Aorta (tissue), 5 donors: ENCODE data around the gene PLEKHD1. TPM values are rescaled to one million over a fixed set of nuclear protein-coding genes. Genes with fewer than 3 reads are reported as not detected.

ENCODE experiments used
- ATAC-seq: fragments of 200-7000 bp; cut with Tn5 transposase; one replicate; pipeline ENCODE4 v1.9.1; 2022; ENCODE audit warnings: moderate library complexity; ENCODE audit not compliant: low FRiP score
- DNase-seq, 2 donors: peaks; one replicate each; pipeline ENCODE4 v3.0.0-alpha.2; 2020
- H3K27ac ChIP-seq, 2 donors: one replicate each; pipeline ENCODE4 v1.5.1; 2013; ENCODE audit warnings: low read length in 2 of 2, mild to moderate bottlenecking in 2 of 2, moderate library complexity in 2 of 2, control low read depth in 1 of 2, inconsistent platforms in 1 of 2, low read depth in 1 of 2
- H3K27me3 ChIP-seq, 2 donors: one replicate each; pipeline ENCODE4 v1.6.1; 2013; ENCODE audit warnings: control low read depth in 1 of 2, low read length in 1 of 2, mild to moderate bottlenecking in 1 of 2, moderate library complexity in 1 of 2; ENCODE audit not compliant: insufficient read depth in 2 of 2, control insufficient read depth in 1 of 2
- H3K36me3 ChIP-seq, 2 donors: one replicate each; pipeline ENCODE4 v1.6.1; 2013; ENCODE audit warnings: control low read depth in 1 of 2, low read length in 1 of 2, mild to moderate bottlenecking in 1 of 2; ENCODE audit not compliant: insufficient read depth in 2 of 2, control insufficient read depth in 1 of 2
- H3K4me1 ChIP-seq, 2 donors: one replicate each; pipeline ENCODE4 v1.6.1; 2013; ENCODE audit warnings: low read length in 2 of 2, control low read depth in 1 of 2, mild to moderate bottlenecking in 1 of 2, moderate library complexity in 1 of 2; ENCODE audit not compliant: insufficient read depth in 2 of 2, control insufficient read depth in 1 of 2
- H3K4me3 ChIP-seq, 2 donors: one replicate each; pipeline ENCODE4 v1.5.1; 2013; ENCODE audit warnings: low read length in 2 of 2, control low read depth in 1 of 2, mild to moderate bottlenecking in 1 of 2
- H3K9me3 ChIP-seq: one replicate; pipeline ENCODE4 v1.6.1; 2013; ENCODE audit warnings: mild to moderate bottlenecking, low read length; ENCODE audit not compliant: control insufficient read depth
- WGBS, 2 donors: extraction: QIAGEN DNeasy Blood & Tissue Kit; methylation state at CpG; one replicate each; pipeline ENCODE4 v1.1.7; 2013; 5-methylcytosine and 5-hydroxymethylcytosine counted together
- intact Hi-C, 2 donors: fragments of 100-400 bp; cut with DNase I; formaldehyde crosslinking; loops; one replicate each; pipeline versions ENCODE4 v1.14.2 to v1.15.0; 2022
- polyA plus RNA-seq, 2 donors: library from polyadenylated mRNA; stranded (reverse); fragments of 200-250 nt; gene quantifications; one replicate each; pipeline ENCODE4 v1.2.3, GENCODE V29; 2013
- total RNA-seq, 2 donors: library from RNA; stranded (reverse); fragmentation: NEBNext Ultra II Directional; extraction: Animal tissue kit (Norgen Biotek cat#: 25700); gene quantifications; one replicate each; pipeline ENCODE4 v1.2.1, GENCODE V29; 2021
- donor health status: healthy with polysubstance abuse.
- donor health status: Bipolar disorder and iron deficiency.
- donor health status: DM: no; HTN: no; CAD: no.
- donor health status: DM: no; HTN: no; CAD: no.
- donor health status: DM: yes; HTN: yes; CAD: no.

PLEKHD1 gene
- total and polyA plus RNA-seq, 4 donors = 0.13 to 0.30 (median 0.24) TPM

GRCh38 chr14:69543341-69544115 lies 59.0 kb downstream of the PLEKHD1 start:
- intact Hi-C loops = no loop called here
- WGBS, 2 donors = 55 to 58% methylated on average over 12 of the region's 12 CpGs
- H3K9me3 ChIP-seq = no peaks in the 10 kb centered on the region
- DNase-seq (peak in 1 of 2 donors; percentile 86), ATAC-seq (peak; percentile 54)
- H3K27me3 ChIP-seq = no peaks in the 10 kb centered on the region
- H3K36me3 ChIP-seq = no peaks in the 10 kb centered on the region
- no peaks in the 10 kb centered on the region for H3K4me1 ChIP-seq
- H3K27ac ChIP-seq = no peak overlapping the region
- no peak overlapping the region for H3K4me3 ChIP-seq

- no peak overlapping the region for H3K4me3 ChIP-seq
- H3K27me3 ChIP-seq = no peaks in the 10 kb centered on the region
- no peak for ATAC-seq
- no peaks in the 10 kb centered on the region for H3K9me3 ChIP-seq
- H3K4me1 ChIP-seq = no peaks in the 10 kb centered on the region
- intact Hi-C loops = no loop called here
- DNase-seq = no peak
- no peaks in the 10 kb centered on the region for H3K36me3 ChIP-seq
- WGBS, 2 donors = 7 to 9% methylated on average over 44 to 46 of the region's 46 CpGs
- H3K27ac ChIP-seq = no peak overlapping the region
These were observed 63.3 kb downstream of the PLEKHD1 start for GRCh38 chr14:69547701-69548348.

- H3K27me3 ChIP-seq = no peaks in the 10 kb centered on the region
- H3K36me3 ChIP-seq = no peaks in the 10 kb centered on the region
- 76 to 83% methylated on average over 8 of the region's 8 CpGs for WGBS, 2 donors
- ATAC-seq = no peak
- no peak overlapping the region for H3K27ac ChIP-seq
- no peak for DNase-seq
- no peaks in the 10 kb centered on the region for H3K4me1 ChIP-seq
- H3K4me3 ChIP-seq = no peak overlapping the region
- intact Hi-C loops = no loop called here
- no peaks in the 10 kb centered on the region for H3K9me3 ChIP-seq
These were observed 64.0 kb downstream of the PLEKHD1 start for GRCh38 chr14:69548566-69548965.

DNA sequence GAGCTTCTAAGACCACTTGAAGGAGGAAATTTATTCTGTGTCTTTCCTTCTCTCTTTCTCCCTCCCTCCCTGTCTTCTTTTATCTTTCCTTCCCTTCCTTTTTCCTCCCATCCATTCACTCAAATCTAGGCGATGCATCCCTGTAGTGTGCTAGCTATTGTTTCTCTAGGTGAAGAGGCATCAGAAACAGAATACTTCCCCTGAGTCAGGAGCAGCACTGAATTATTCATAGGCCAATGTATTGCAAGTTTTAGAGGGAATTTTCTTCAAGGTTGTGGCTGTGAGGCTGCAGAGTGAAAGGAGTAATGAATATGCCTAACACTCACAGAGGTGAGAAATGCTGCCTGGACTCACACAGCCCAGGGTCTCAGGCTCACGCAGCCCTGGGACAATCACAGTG lies 67.0 kb downstream of the PLEKHD1 start:
- DNase-seq = no peak
- WGBS, 2 donors = 60 to 76% methylated on average over 2 of the region's 2 CpGs
- H3K4me3 ChIP-seq = no peak overlapping the region
- no peaks in the 10 kb centered on the region for H3K4me1 ChIP-seq
- H3K36me3 ChIP-seq = no peaks in the 10 kb centered on the region
- intact Hi-C loops = no loop called here
- H3K9me3 ChIP-seq = no peaks in the 10 kb centered on the region
- ATAC-seq = no peak
- no peaks in the 10 kb centered on the region for H3K27me3 ChIP-seq
- H3K27ac ChIP-seq = no peak overlapping the region

DNA sequence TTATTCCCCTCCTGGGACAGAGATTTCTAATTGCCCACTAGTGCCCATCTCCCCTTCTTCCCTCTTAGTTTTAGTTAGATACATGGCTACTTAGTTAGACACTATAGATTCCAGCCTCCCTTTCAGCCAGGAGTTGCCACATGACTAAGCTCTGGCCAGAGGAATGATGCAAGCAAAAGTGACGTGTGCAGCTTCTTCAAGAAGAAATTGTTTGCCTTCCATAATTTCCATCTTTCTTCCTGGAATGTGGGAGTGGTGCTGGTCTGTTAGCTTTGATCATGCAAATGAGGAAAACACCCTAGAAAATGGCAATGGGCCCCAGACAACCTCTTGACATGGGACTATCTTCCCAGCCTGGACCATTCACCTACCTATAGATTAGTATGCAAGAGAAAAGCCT lies 68.7 kb downstream of the PLEKHD1 start:
- DNase-seq (no peak), ATAC-seq (no peak)
- Histone ChIP-seq H3K27me3 (no peaks in the 10 kb centered on the region), H3K4me3 (no peak overlapping the region), H3K4me1 (no peaks in the 10 kb centered on the region), H3K27ac (no peak overlapping the region), H3K9me3 (no peaks in the 10 kb centered on the region), H3K36me3 (no peaks in the 10 kb centered on the region)
- WGBS, 2 donors = 56 to 63% methylated on average over 1 of the region's 1 CpG
- intact Hi-C loops = no loop called here

GRCh38 chr14:69554500-69554899 lies 70.0 kb downstream of the PLEKHD1 start:
- Histone ChIP-seq H3K27me3 (no peaks in the 10 kb centered on the region), H3K36me3 (no peaks in the 10 kb centered on the region), H3K4me1 (no peaks in the 10 kb centered on the region), H3K27ac (no peak overlapping the region), H3K9me3 (no peaks in the 10 kb centered on the region), H3K4me3 (no peak overlapping the region)
- ATAC-seq (no peak), DNase-seq (peak; percentile 56 to 82)
- WGBS, 2 donors = 3 to 10% methylated on average over 4 of the region's 4 CpGs
- intact Hi-C loops = no loop called here

DNA sequence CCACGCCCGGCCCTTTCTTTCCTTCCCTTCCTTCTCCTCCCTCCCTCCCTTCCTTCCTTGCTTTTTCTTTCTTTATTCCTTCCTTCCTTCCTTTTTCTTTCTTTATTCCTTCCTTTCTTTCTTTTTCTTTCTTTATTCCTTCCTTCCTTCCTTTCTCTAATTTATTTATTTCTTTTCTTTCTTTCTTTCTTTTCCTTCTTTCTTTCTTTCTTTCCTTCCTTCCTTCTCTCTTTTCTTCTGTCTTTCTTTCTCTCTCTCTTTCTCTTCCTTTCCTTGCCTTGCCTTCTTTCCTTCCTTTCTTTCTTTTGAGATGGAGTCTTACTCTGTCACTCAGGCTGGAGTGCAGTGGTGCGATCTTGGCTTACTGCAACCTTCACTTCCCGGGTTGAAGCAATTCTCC lies 74.2 kb downstream of the PLEKHD1 start:
- H3K36me3 ChIP-seq = no peaks in the 10 kb centered on the region
- H3K9me3 ChIP-seq = no peaks in the 10 kb centered on the region
- intact Hi-C loops = no loop called here
- no peak overlapping the region for H3K4me3 ChIP-seq
- no peaks in the 10 kb centered on the region for H3K27me3 ChIP-seq
- no peaks in the 10 kb centered on the region for H3K4me1 ChIP-seq
- 91 to 94% methylated on average over 4 of the region's 4 CpGs for WGBS, 2 donors
- DNase-seq (no peak), ATAC-seq (no peak)
- H3K27ac ChIP-seq = no peak overlapping the region

- DNase-seq = no peak
- no peak for ATAC-seq
- 13 to 16% methylated on average over 6 of the region's 6 CpGs for WGBS, 2 donors
- Histone ChIP-seq H3K36me3 (no peaks in the 10 kb centered on the region), H3K27ac (no peak overlapping the region), H3K4me3 (no peak overlapping the region), H3K27me3 (no peaks in the 10 kb centered on the region), H3K4me1 (no peaks in the 10 kb centered on the region), H3K9me3 (no peaks in the 10 kb centered on the region)
- intact Hi-C loops = no loop called here
These were observed 75.1 kb downstream of the PLEKHD1 start for GRCh38 chr14:69559581-69560011.

GRCh38 chr14:69560826-69561225 lies 76.3 kb downstream of the PLEKHD1 start:
- Histone ChIP-seq H3K4me3 (no peak overlapping the region), H3K36me3 (no peaks in the 10 kb centered on the region), H3K27ac (no peak overlapping the region), H3K27me3 (no peaks in the 10 kb centered on the region), H3K4me1 (no peaks in the 10 kb centered on the region), H3K9me3 (no peaks in the 10 kb centered on the region)
- WGBS, 2 donors = 78 to 85% methylated on average over 7 of the region's 7 CpGs
- no peak for DNase-seq
- intact Hi-C loops = no loop called here
- ATAC-seq = no peak
